ENCODE results near the gene KCNAB2. TPM values are rescaled to one million over a fixed set of nuclear protein-coding genes. Genes with fewer than 3 reads are reported as not detected.
"Not testable (repeated sequence)": the region's sequence is repeated elsewhere in the genome, so short reads cannot be mapped to it uniquely, and the experiment has no call there.

The KCNAB2 gene
- total RNA-seq, 4 donors from 2014 or later: 5.4 to 26.4 (median 10.1) TPM

GRCh38 chr1:6075748-6076147 is 30.1 kb downstream of the KCNAB2 start:
- no peaks in the 10 kb centered on the region for H3K4me1 ChIP-seq
- no peaks in the 10 kb centered on the region for H3K9me3 ChIP-seq
- H3K36me3 ChIP-seq: no peaks in the 10 kb centered on the region
- H3K27ac ChIP-seq: no peak overlapping the region
- TF ChIP-seq CTCF (IDR thresholded peaks at IDR 0.05) (no peak), POLR2A (IDR thresholded peaks at IDR 0.05) (no peak)
- H3K4me3 ChIP-seq: no peak overlapping the region
- DNase-seq: no peak
- H3K27me3 ChIP-seq: no peaks in the 10 kb centered on the region

- not testable (repeated sequence) for H3K9me3 ChIP-seq, DNase-seq, H3K27me3 ChIP-seq, H3K27ac ChIP-seq, H3K36me3 ChIP-seq, H3K4me3 ChIP-seq, H3K4me1 ChIP-seq
These were observed 31.4 kb downstream of the KCNAB2 start for GRCh38 chr1:6077061-6077460.

GRCh38 chr1:6077506-6077905 is 31.8 kb downstream of the KCNAB2 start:
- Histone ChIP-seq H3K4me3 (no peak overlapping the region), H3K9me3 (no peaks in the 10 kb centered on the region), H3K27me3 (no peaks in the 10 kb centered on the region), H3K4me1 (no peaks in the 10 kb centered on the region), H3K36me3 (no peaks in the 10 kb centered on the region), H3K27ac (no peak overlapping the region)
- no peak for DNase-seq
- TF ChIP-seq CTCF (IDR thresholded peaks at IDR 0.05) (no peak), POLR2A (IDR thresholded peaks at IDR 0.05) (no peak)

- no peak for DNase-seq
- H3K27ac ChIP-seq: no peak overlapping the region
- H3K4me1 ChIP-seq: no peaks in the 10 kb centered on the region
- no peaks in the 10 kb centered on the region for H3K9me3 ChIP-seq
- H3K36me3 ChIP-seq: no peaks in the 10 kb centered on the region
- no peaks in the 10 kb centered on the region for H3K27me3 ChIP-seq
- no peak for TF ChIP-seq CTCF (IDR thresholded peaks at IDR 0.05)
- no peak for TF ChIP-seq POLR2A (IDR thresholded peaks at IDR 0.05)
- no peak overlapping the region for H3K4me3 ChIP-seq
These were observed 32.2 kb downstream of the KCNAB2 start for GRCh38 chr1:6077919-6078318.

- H3K27me3 ChIP-seq: no peaks in the 10 kb centered on the region
- no peaks in the 10 kb centered on the region for H3K36me3 ChIP-seq
- no peak overlapping the region for H3K27ac ChIP-seq
- TF ChIP-seq CTCF (IDR thresholded peaks at IDR 0.05) (no peak), POLR2A (IDR thresholded peaks at IDR 0.05) (no peak)
- no peak for DNase-seq
- H3K4me1 ChIP-seq: no peaks in the 10 kb centered on the region
- H3K9me3 ChIP-seq: no peaks in the 10 kb centered on the region
- no peak overlapping the region for H3K4me3 ChIP-seq
These were observed 34.8 kb downstream of the KCNAB2 start for GRCh38 chr1:6080469-6080868.

GRCh38 chr1:6081901-6082300 is 36.2 kb downstream of the KCNAB2 start:
- TF ChIP-seq CTCF (IDR thresholded peaks at IDR 0.05): no peak
- no peak for TF ChIP-seq POLR2A (IDR thresholded peaks at IDR 0.05)
- no peaks in the 10 kb centered on the region for H3K9me3 ChIP-seq
- DNase-seq: no peak
- H3K27me3 ChIP-seq: no peaks in the 10 kb centered on the region
- no peak overlapping the region for H3K27ac ChIP-seq
- H3K4me1 ChIP-seq: no peaks in the 10 kb centered on the region
- no peaks in the 10 kb centered on the region for H3K36me3 ChIP-seq
- no peak overlapping the region for H3K4me3 ChIP-seq

Measured in Peyer's patch (tissue), 4 donors.